GM12873 (cell line): Measurements from ENCODE around the gene SORT1.

ENCODE experiments used
- CTCF ChIP-seq: IDR thresholded peaks from 2 replicates; pipeline ENCODE4 v1.5.1; 2012; ENCODE audit warnings: low read depth, mild to moderate bottlenecking, moderate library complexity, low read length, control low read depth; ENCODE audit not compliant: insufficient read depth; ENCODE audit errors: missing control alignments

The SORT1 gene

GRCh38 chr1:109350182-109350581 lies 47.5 kb downstream of the SORT1 start:
- no peak for TF ChIP-seq CTCF

GRCh38 chr1:109347511-109347910 lies 50.2 kb downstream of the SORT1 start:
- TF ChIP-seq CTCF = no peak

- TF ChIP-seq CTCF = no peak
These were observed 55.5 kb downstream of the SORT1 start for GRCh38 chr1:109341944-109342930.

GRCh38 chr1:109338608-109339007 lies 59.1 kb downstream of the SORT1 start:
- no peak for TF ChIP-seq CTCF

GRCh38 chr1:109338091-109338490 lies 59.6 kb downstream of the SORT1 start:
- no peak for TF ChIP-seq CTCF

GRCh38 chr1:109335091-109335490 lies 62.6 kb downstream of the SORT1 start:
- no peak for TF ChIP-seq CTCF

- TF ChIP-seq CTCF = no peak
These were observed 66.6 kb downstream of the SORT1 start for GRCh38 chr1:109331113-109331512.
